Activated naive CD8-positive, alpha-beta T cell treated with anti-CD3 and anti-CD28 coated beads, Interleukin-2, amount 10 ng/mL, durations not matched to agents 7 days and 5 days (primary cell): ENCODE measurements around the gene HLA-DMB. TPM values are rescaled to one million over a fixed set of nuclear protein-coding genes. Genes with fewer than 3 reads are reported as not detected.
A peak's percentile ranks its signal among the peaks of the same experiment; 100 is the strongest.

Experiments
- ATAC-seq: fragments of 150-1000 bp; cut with Tn5 transposase; one replicate; pipeline ENCODE4 v1.10.0; 2021; ENCODE audit warnings: low read depth, moderate library complexity
- POLR2A ChIA-PET: fragments of 350-600 bp; sonication (Branson Sonifier 250); formaldehyde crosslinking; loops from one replicate; lab custom pipeline; 2021; ENCODE audit warnings: antibody characterized with exemption; lab: Charles Lee
- DNase-seq: peaks from one replicate; pipeline ENCODE4 v3.0.0; 2021
- H3K27ac Mint-ChIP-seq: one replicate; pipeline ENCODE4 v1.8.0; 2022; ENCODE audit warnings: mild to moderate bottlenecking, mixed read lengths
- H3K27me3 Mint-ChIP-seq: one replicate; pipeline ENCODE4 v1.8.0; 2022; ENCODE audit warnings: mild to moderate bottlenecking, moderate library complexity, mixed read lengths
- H3K36me3 Mint-ChIP-seq: one replicate; pipeline ENCODE4 v1.8.0; 2021; ENCODE audit warnings: mild to moderate bottlenecking, mixed read lengths
- H3K4me1 Mint-ChIP-seq: one replicate; pipeline ENCODE4 v1.8.0; 2021; ENCODE audit warnings: mixed read lengths
- H3K4me3 Mint-ChIP-seq: one replicate; pipeline ENCODE4 v1.8.0; 2022; ENCODE audit warnings: mild to moderate bottlenecking, moderate library complexity, mixed read lengths
- H3K9me3 Mint-ChIP-seq: one replicate; pipeline ENCODE4 v1.8.0; 2021; ENCODE audit warnings: mixed read lengths
- total RNA-seq, 2 experiments: library from RNA; stranded (reverse); gene quantifications; one replicate each; pipeline ENCODE4 v1.2.3, GENCODE V29; 2021

The HLA-DMB gene
- 10 to 100 TPM; 14.0 to 14.7 TPM for total RNA-seq

GRCh38 chr6:32940656-32941213 is at the start of gene HLA-DMB:
TSS of gene HLA-DMB (minus strand) at chr6:32941028. CDS start at chr6:32940807, 221 bp downstream.
- DNase-seq (peak; percentile 52), ATAC-seq (peak; percentile 72)
- Mint-ChIP-seq H3K36me3 (peaks cover 16% of the 10 kb centered on the region), H3K27ac (peak within 1 kb of the TSS; percentile 95), H3K9me3 (no peaks in the 10 kb centered on the region), H3K4me3 (peak within 1 kb of the TSS; percentile 90), H3K27me3 (no peaks in the 10 kb centered on the region), H3K4me1 (peaks cover 69% of the 10 kb centered on the region)
- POLR2A ChIA-PET, result interaction anchor here (1.1 to 8.6 kb wide), 9 partner anchors 7 to 141 kb away, joined by 3 to 247 read pairs (median 7); partner anchors contain the start of genes BRD2, PSMB8, PSMB9 and TAP1

- ATAC-seq (no peak), DNase-seq (no peak)
- Mint-ChIP-seq H3K4me3 (no peak overlapping the region), H3K9me3 (no peaks in the 10 kb centered on the region), H3K4me1 (peaks cover 19% of the 10 kb centered on the region), H3K36me3 (no peaks in the 10 kb centered on the region), H3K27me3 (peaks cover 17% of the 10 kb centered on the region), H3K27ac (no peak overlapping the region)
- POLR2A ChIA-PET, result interaction anchor here (0.8 kb wide), 1 partner anchor 10 kb away, joined by 3 read pairs; no protein-coding TSS in a partner anchor
Observed at GRCh38 chr6:32989368-32989767, 48.5 kb upstream of the HLA-DMB start.

GRCh38 chr6:32984622-32985389 is 44.0 kb upstream of the HLA-DMB start:
- H3K36me3 Mint-ChIP-seq, result peaks cover 17% of the 10 kb centered on the region
- peak overlapping the region; percentile 68 for H3K27ac Mint-ChIP-seq
- no peaks in the 10 kb centered on the region for H3K27me3 Mint-ChIP-seq
- DNase-seq (peak; percentile 87), ATAC-seq (peak; percentile 77)
- peaks cover 35% of the 10 kb centered on the region for H3K4me1 Mint-ChIP-seq
- H3K9me3 Mint-ChIP-seq, result no peaks in the 10 kb centered on the region
- POLR2A ChIA-PET, result interaction anchor here (0.6 to 3.7 kb wide), 17 partner anchors 9 to 264 kb away, joined by 3 to 72 read pairs (median 4); partner anchors contain the start of genes BRD2, RING1 and TAP2
- H3K4me3 Mint-ChIP-seq, result no peak overlapping the region

GRCh38 chr6:32983964-32984621 is 43.3 kb upstream of the HLA-DMB start:
- Mint-ChIP-seq H3K27me3 (no peaks in the 10 kb centered on the region), H3K9me3 (no peaks in the 10 kb centered on the region), H3K4me1 (peaks cover 31% of the 10 kb centered on the region), H3K4me3 (no peak overlapping the region), H3K36me3 (peaks cover 21% of the 10 kb centered on the region), H3K27ac (peak overlapping the region; percentile 76)
- DNase-seq (no peak), ATAC-seq (peak; percentile 11)
- POLR2A ChIA-PET, result interaction anchor here (0.6 to 3.7 kb wide), 16 partner anchors 8 to 257 kb away, joined by 3 to 72 read pairs (median 4); partner anchors contain the start of genes BRD2, RING1 and TAP2

- Mint-ChIP-seq H3K27ac (peak overlapping the region; percentile 76), H3K4me1 (peaks cover 32% of the 10 kb centered on the region), H3K9me3 (no peaks in the 10 kb centered on the region), H3K27me3 (no peaks in the 10 kb centered on the region), H3K36me3 (peaks cover 25% of the 10 kb centered on the region), H3K4me3 (no peak overlapping the region)
- POLR2A ChIA-PET, result interaction anchor here (1.9 to 3.7 kb wide), 3 partner anchors 11 to 50 kb away, joined by 8 to 72 read pairs (median 12); partner anchors contain the start of gene BRD2
- ATAC-seq, result no peak
- DNase-seq, result no peak
Observed at GRCh38 chr6:32983493-32983848, 42.6 kb upstream of the HLA-DMB start.

- Mint-ChIP-seq H3K4me3 (no peak overlapping the region), H3K27me3 (no peaks in the 10 kb centered on the region), H3K9me3 (no peaks in the 10 kb centered on the region), H3K27ac (peak overlapping the region; percentile 76), H3K36me3 (peaks cover 30% of the 10 kb centered on the region), H3K4me1 (peaks cover 33% of the 10 kb centered on the region)
- DNase-seq (no peak), ATAC-seq (no peak)
- POLR2A ChIA-PET, result interaction anchor here (1.1 to 4.5 kb wide), 6 partner anchors 9 to 89 kb away, joined by 4 to 84 read pairs (median 10); partner anchors contain the start of genes BRD2 and HLA-DMA
Observed at GRCh38 chr6:32982702-32983492, 42.1 kb upstream of the HLA-DMB start.

- peaks cover 37% of the 10 kb centered on the region for H3K36me3 Mint-ChIP-seq
- POLR2A ChIA-PET, result interaction anchor here (1.1 to 4.5 kb wide), 4 partner anchors 8 to 88 kb away, joined by 4 to 84 read pairs (median 8); partner anchors contain the start of genes BRD2 and HLA-DMA
- H3K27me3 Mint-ChIP-seq, result no peaks in the 10 kb centered on the region
- H3K4me3 Mint-ChIP-seq, result no peak overlapping the region
- peaks cover 37% of the 10 kb centered on the region for H3K4me1 Mint-ChIP-seq
- DNase-seq, result no peak
- no peak overlapping the region for H3K27ac Mint-ChIP-seq
- ATAC-seq, result no peak
- no peaks in the 10 kb centered on the region for H3K9me3 Mint-ChIP-seq
Observed at GRCh38 chr6:32982084-32982701, 41.4 kb upstream of the HLA-DMB start.

- Mint-ChIP-seq H3K36me3 (peaks cover 52% of the 10 kb centered on the region), H3K4me3 (no peak overlapping the region), H3K27ac (no peak overlapping the region), H3K27me3 (no peaks in the 10 kb centered on the region), H3K4me1 (peaks cover 49% of the 10 kb centered on the region), H3K9me3 (no peaks in the 10 kb centered on the region)
- no peak for DNase-seq
- POLR2A ChIA-PET, result interaction anchor here (0.6 to 4.5 kb wide), 8 partner anchors 11 to 142 kb away, joined by 3 to 84 read pairs (median 4); partner anchors contain the start of genes BRD2, HLA-DMA and TAP2
- no peak for ATAC-seq
Observed at GRCh38 chr6:32980488-32981038, 39.7 kb upstream of the HLA-DMB start.

GRCh38 chr6:32979720-32980487 is 39.1 kb upstream of the HLA-DMB start:
- Mint-ChIP-seq H3K9me3 (no peaks in the 10 kb centered on the region), H3K4me3 (no peak overlapping the region), H3K27ac (no peak overlapping the region)

GRCh38 chr6:32977953-32978324 is 37.1 kb upstream of the HLA-DMB start:
- H3K27me3 Mint-ChIP-seq, result no peaks in the 10 kb centered on the region
- DNase-seq (no peak), ATAC-seq (no peak)
- H3K36me3 Mint-ChIP-seq, result peaks cover 78% of the 10 kb centered on the region
- H3K9me3 Mint-ChIP-seq, result no peaks in the 10 kb centered on the region
- H3K27ac Mint-ChIP-seq, result no peak overlapping the region
- peak overlapping the region; percentile 23 for H3K4me3 Mint-ChIP-seq
- POLR2A ChIA-PET, result interaction anchor here (0.5 to 12.7 kb wide), 5 partner anchors 11 to 1385 kb away, joined by 3 to 323 read pairs (median 3); partner anchors contain the start of genes PSMB8 and TAP2
- H3K4me1 Mint-ChIP-seq, result peaks cover 44% of the 10 kb centered on the region

More at GRCh38 chr6:32979720-32980487, 39.1 kb upstream of the HLA-DMB start:
- H3K4me1 Mint-ChIP-seq, result peaks cover 55% of the 10 kb centered on the region
- peaks cover 59% of the 10 kb centered on the region for H3K36me3 Mint-ChIP-seq
- ATAC-seq (no peak), DNase-seq (no peak)
- POLR2A ChIA-PET, result interaction anchor here (0.8 to 4.5 kb wide), 9 partner anchors 9 to 138 kb away, joined by 3 to 84 read pairs (median 3); partner anchors contain the start of genes BRD2, HLA-DMA and TAP1
- no peaks in the 10 kb centered on the region for H3K27me3 Mint-ChIP-seq
